Right cardiac atrium (tissue), 5 donors: Measurements from ENCODE around the gene KLHDC2. TPM values are rescaled to one million over a fixed set of nuclear protein-coding genes. Genes with fewer than 3 reads are reported as not detected.

Source experiments
- polyA plus RNA-seq: library from polyadenylated mRNA; stranded (reverse); fragments of 200-250 nt; gene quantifications from one replicate; pipeline ENCODE4 v1.2.3, GENCODE V29; 2013
- total RNA-seq, 4 donors: library from RNA; stranded (reverse); fragmentation: NEBNext Ultra II Directional; extraction: Animal tissue kit (Norgen Biotek cat#: 25700); gene quantifications; one replicate each; pipeline ENCODE4 v1.2.1, GENCODE V29; 2021
- donor health status: healthy with polysubstance abuse.
- donor health status: DM: no; HTN: yes; CAD: no.
- donor health status: DM: no; HTN: no; CAD: no.
- donor health status: DM: no; HTN: yes; CAD: no; lungs with severe emphysema.
- donor health status: DM: yes; HTN: yes; CAD: no.

The KLHDC2 gene
- total and polyA plus RNA-seq, 5 donors: 71.5 to 91.9 (median 75.3) TPM

Other genes with a start within 250 kb of the KLHDC2 start
- 100 to 1,000 TPM; 827 to 988 (median 890) TPM for gene RPS29, start 181.8 kb upstream of the KLHDC2 start, total RNA-seq
- 1,306 TPM for gene RPS29, start 181.8 kb upstream of the KLHDC2 start, polyA plus RNA-seq
- gene LRR1, start 169.2 kb upstream of the KLHDC2 start, total RNA-seq: 1 to 10 TPM; 5.3 to 7.5 (median 6.5) TPM
- 3.5 TPM for gene LRR1, start 169.2 kb upstream of the KLHDC2 start, polyA plus RNA-seq
- gene RPL36AL, start 147.5 kb upstream of the KLHDC2 start, total RNA-seq: 100 to 1,000 TPM; 153 to 180 (median 167) TPM
- 315 TPM for gene RPL36AL, start 147.5 kb upstream of the KLHDC2 start, polyA plus RNA-seq
- 10 to 100 TPM; 14.4 to 22.1 (median 16.3) TPM for gene MGAT2, start 147.4 kb upstream of the KLHDC2 start, total RNA-seq
- gene MGAT2, start 147.4 kb upstream of the KLHDC2 start, polyA plus RNA-seq: 12.0 TPM
- gene DNAAF2, start 132.9 kb upstream of the KLHDC2 start, total RNA-seq: 1 to 10 TPM; 5.3 to 7.1 (median 6.1) TPM
- 6.0 TPM for gene DNAAF2, start 132.9 kb upstream of the KLHDC2 start, polyA plus RNA-seq
- gene POLE2, start 79.9 kb upstream of the KLHDC2 start, total RNA-seq: 1 to 10 TPM in 3 of 4 donors, under 1 TPM in 1; 0.59 to 2.0 (median 1.6) TPM
- gene POLE2, start 79.9 kb upstream of the KLHDC2 start, polyA plus RNA-seq: 0.81 TPM
- 10 to 100 TPM; 10.4 to 14.5 (median 12.1) TPM for gene KLHDC1, start 75.0 kb upstream of the KLHDC2 start, total RNA-seq
- 5.3 TPM for gene KLHDC1, start 75.0 kb upstream of the KLHDC2 start, polyA plus RNA-seq
- gene NEMF, start 84.6 kb downstream of the KLHDC2 start, total RNA-seq: 10 to 100 TPM; 47.0 to 54.4 (median 51.7) TPM
- gene NEMF, start 84.6 kb downstream of the KLHDC2 start, polyA plus RNA-seq: 27.0 TPM
- gene ARF6, start 124.9 kb downstream of the KLHDC2 start, total RNA-seq: 10 to 100 TPM; 25.3 to 34.6 (median 28.2) TPM
- gene ARF6, start 124.9 kb downstream of the KLHDC2 start, polyA plus RNA-seq: 16.5 TPM